BLaER1 treated with 17β-estradiol and CSF1 and Interleukin-3, amounts not matched to agents 10 nM and 100 nM (cell line): Measurements from ENCODE around the gene EXOC8.

Experiments used
- H3K27ac ChIP-seq, 11 experiments: shearing (Covaris generic); formaldehyde crosslinking; 2 replicates each; pipeline ENCODE4 v1.8.1; 2022
- H3K27me3 ChIP-seq, 11 experiments: shearing (Covaris generic); formaldehyde crosslinking; 2 replicates each; pipeline ENCODE4 v1.8.1; 2022
- H3K36me3 ChIP-seq, 11 experiments: shearing (Covaris generic); formaldehyde crosslinking; 2 replicates each; pipeline ENCODE4 v1.8.1; 2022
- H3K4me1 ChIP-seq, 10 experiments: shearing (Covaris generic); formaldehyde crosslinking; 2 replicates each; pipeline ENCODE4 v1.8.1; 2022
- H3K4me2 ChIP-seq, 11 experiments: shearing (Covaris generic); formaldehyde crosslinking; 2 replicates each; pipeline ENCODE4 v1.8.1; 2022
- H3K4me3 ChIP-seq, 10 experiments: shearing (Covaris generic); formaldehyde crosslinking; 2 replicates each; pipeline ENCODE4 v1.8.1; 2022
- H3K9ac ChIP-seq, 11 experiments: shearing (Covaris generic); formaldehyde crosslinking; 2 replicates each; pipeline ENCODE4 v1.8.1; 2022
- H3K9me3 ChIP-seq, 11 experiments: shearing (Covaris generic); formaldehyde crosslinking; replicated peaks in 1 of 11; 2 replicates each; pipeline ENCODE4 v1.8.1; 2022
- H4K20me1 ChIP-seq, 11 experiments: shearing (Covaris generic); formaldehyde crosslinking; 2 replicates each; pipeline ENCODE4 v1.8.1; 2022
- Cebpa-rat ChIP-seq, 11 experiments: shearing (Covaris generic); IDR thresholded peaks; 2 replicates each; pipeline ENCODE4 v1.8.1; 2022

Gene EXOC8

GRCh38 chr1:231340328-231341013, 2.8 kb upstream of the EXOC8 start:
- peak overlapping the region in 9 of 11 experiments; percentile 86 to 99 (median 93); a peak in 13 of 22 replicates for H3K4me2 ChIP-seq
- peaks cover 16 to 48% (median 26%) of the 10 kb centered on the region in 11 experiments for H4K20me1 ChIP-seq
- no peak for TF ChIP-seq Cebpa-rat (IDR thresholded peaks at IDR 0.05)
- H3K27ac ChIP-seq, result no peak overlapping the region
- H3K4me3 ChIP-seq, result no peak overlapping the region
- no peaks in the 10 kb centered on the region for H3K9me3 ChIP-seq
- peaks cover 25 to 32% (median 30%) of the 10 kb centered on the region in 10 experiments for H3K4me1 ChIP-seq
- H3K9ac ChIP-seq, result peak overlapping the region in 2 of 11 experiments; percentile 92 to 94; a peak in 3 of 22 replicates
- no peaks in the 10 kb centered on the region for H3K27me3 ChIP-seq
- H3K36me3 ChIP-seq, result peaks cover 29 to 56% (median 44%) of the 10 kb centered on the region in 11 experiments

- peak within 1 kb of the TSS; percentile 85 to 96 (median 92) for H3K9ac ChIP-seq
- peak within 1 kb of the TSS; percentile 93 to 100 (median 99) for H3K4me2 ChIP-seq
- H3K27ac ChIP-seq, result peak within 1 kb of the TSS; percentile 79 to 94 (median 87)
- H3K27me3 ChIP-seq, result no peaks in the 10 kb centered on the region
- peaks cover 42 to 52% (median 49%) of the 10 kb centered on the region in 10 experiments for H3K4me1 ChIP-seq
- H3K9me3 ChIP-seq, result no peaks in the 10 kb centered on the region
- peaks cover 20 to 38% (median 32%) of the 10 kb centered on the region in 11 experiments for H3K36me3 ChIP-seq
- H3K4me3 ChIP-seq, result peak within 1 kb of the TSS; percentile 80 to 99 (median 88)
- H4K20me1 ChIP-seq, result peaks cover 36 to 63% (median 44%) of the 10 kb centered on the region in 11 experiments
- TF ChIP-seq Cebpa-rat (IDR thresholded peaks at IDR 0.05), result no peak
Observed at GRCh38 chr1:231338270-231339128, 847 bp upstream of the EXOC8 start, which contains the start of gene SPRTN. Gene SPRTN (plus strand): TSS chr1:231338293. CDS start chr1:231338384, 91 bp downstream.

GRCh38 chr1:231337043-231337471, 595 bp downstream of the EXOC8 start:
- peaks cover 42 to 65% (median 59%) of the 10 kb centered on the region in 10 experiments for H3K4me1 ChIP-seq
- peak overlapping the region; percentile 85 to 96 (median 92) for H3K9ac ChIP-seq
- no peak for TF ChIP-seq Cebpa-rat (IDR thresholded peaks at IDR 0.05)
- H3K4me3 ChIP-seq, result peak overlapping the region; percentile 80 to 99 (median 88)
- H3K4me2 ChIP-seq, result peak overlapping the region; percentile 93 to 100 (median 99)
- H4K20me1 ChIP-seq, result peaks cover 36 to 74% (median 56%) of the 10 kb centered on the region in 11 experiments
- H3K27ac ChIP-seq, result peak overlapping the region; percentile 79 to 94 (median 87); a peak in 21 of 22 replicates
- no peaks in the 10 kb centered on the region for H3K9me3 ChIP-seq
- H3K36me3 ChIP-seq, result peaks cover 14 to 33% (median 23%) of the 10 kb centered on the region in 11 experiments; a peak in 18 of 22 replicates
- H3K27me3 ChIP-seq, result no peaks in the 10 kb centered on the region

- Histone ChIP-seq H3K27me3 (no peaks in the 10 kb centered on the region), H3K9ac (peak overlapping the region; percentile 85 to 96 (median 92)), H3K36me3 (peaks cover 7 to 36% (median 16%) of the 10 kb centered on the region in 11 experiments; a peak in 11 of 22 replicates), H3K27ac (peak overlapping the region in 7 of 11 experiments; percentile 82 to 94 (median 89); a peak in 7 of 22 replicates), H3K4me2 (peak overlapping the region; percentile 93 to 100 (median 99)), H4K20me1 (peaks cover 36 to 81% (median 62%) of the 10 kb centered on the region in 11 experiments), H3K4me3 (peak overlapping the region; percentile 80 to 99 (median 88)), H3K9me3 (no peaks in the 10 kb centered on the region), H3K4me1 (peaks cover 42 to 67% (median 59%) of the 10 kb centered on the region in 10 experiments)
- no peak for TF ChIP-seq Cebpa-rat (IDR thresholded peaks at IDR 0.05)
Observed at GRCh38 chr1:231335663-231336602, 1.7 kb downstream of the EXOC8 start.

- Histone ChIP-seq H3K4me3 (peak overlapping the region; percentile 80 to 99 (median 88)), H3K9ac (peak overlapping the region in 10 of 11 experiments; percentile 49 to 95 (median 73); a peak in 18 of 22 replicates), H4K20me1 (peaks cover 36 to 80% (median 64%) of the 10 kb centered on the region in 11 experiments), H3K4me2 (peak overlapping the region; percentile 93 to 100 (median 99)), H3K27ac (no peak overlapping the region), H3K27me3 (no peaks in the 10 kb centered on the region), H3K9me3 (no peaks in the 10 kb centered on the region), H3K36me3 (peaks cover 0 to 35% (median 13%) of the 10 kb centered on the region in 11 experiments; a peak in 10 of 22 replicates), H3K4me1 (peaks cover 39 to 63% (median 53%) of the 10 kb centered on the region in 10 experiments)
- no peak for TF ChIP-seq Cebpa-rat (IDR thresholded peaks at IDR 0.05)
Observed at GRCh38 chr1:231334952-231335351, 2.7 kb downstream of the EXOC8 start.

GRCh38 chr1:231334079-231334666, 3.5 kb downstream of the EXOC8 start:
- Histone ChIP-seq H3K4me3 (peak overlapping the region; percentile 80 to 99 (median 88)), H3K9ac (peak overlapping the region; percentile 0 to 95 (median 54); a peak in 18 of 22 replicates)
- TF ChIP-seq Cebpa-rat (IDR thresholded peaks at IDR 0.05), result no peak

GRCh38 chr1:231332761-231333160, 4.9 kb downstream of the EXOC8 start:
- H3K4me1 ChIP-seq, result peaks cover 35 to 52% (median 43%) of the 10 kb centered on the region in 10 experiments
- H3K27ac ChIP-seq, result no peak overlapping the region
- H3K9me3 ChIP-seq, result no peaks in the 10 kb centered on the region
- no peaks in the 10 kb centered on the region for H3K27me3 ChIP-seq
- peak overlapping the region in 1 of 10 experiments; percentile 92; a peak in 1 of 20 replicates for H3K4me3 ChIP-seq
- peaks cover 36 to 85% (median 64%) of the 10 kb centered on the region in 11 experiments for H4K20me1 ChIP-seq
- TF ChIP-seq Cebpa-rat (IDR thresholded peaks at IDR 0.05), result no peak
- H3K36me3 ChIP-seq, result peaks cover 0 to 35% (median 11%) of the 10 kb centered on the region in 11 experiments; a peak in 8 of 22 replicates
- H3K9ac ChIP-seq, result peak overlapping the region in 1 of 11 experiments; percentile 94; a peak in 1 of 22 replicates
- peak overlapping the region; percentile 52 to 100 (median 98); a peak in 20 of 22 replicates for H3K4me2 ChIP-seq

More at GRCh38 chr1:231334079-231334666, 3.5 kb downstream of the EXOC8 start:
- H3K27ac ChIP-seq, result no peak overlapping the region
- peaks cover 36 to 77% (median 65%) of the 10 kb centered on the region in 11 experiments for H4K20me1 ChIP-seq
- H3K4me2 ChIP-seq, result peak overlapping the region; percentile 93 to 100 (median 99)
- no peaks in the 10 kb centered on the region for H3K27me3 ChIP-seq
- H3K9me3 ChIP-seq, result no peaks in the 10 kb centered on the region
- H3K36me3 ChIP-seq, result peaks cover 0 to 35% (median 11%) of the 10 kb centered on the region in 11 experiments; a peak in 8 of 22 replicates
- H3K4me1 ChIP-seq, result peaks cover 36 to 55% (median 45%) of the 10 kb centered on the region in 10 experiments
